HUES48 (cell line): Measurements from ENCODE around the gene GLI3.

Source experiments
- H3K27ac ChIP-seq: one replicate; pipeline ENCODE4 v1.7.0; 2013; ENCODE audit warnings: low read depth, low read length, inconsistent platforms
- H3K27me3 ChIP-seq: 2 replicates; pipeline ENCODE4 v1.6.1; 2013; ENCODE audit warnings: mild to moderate bottlenecking, low read length; ENCODE audit not compliant: control insufficient read depth, insufficient read depth
- H3K36me3 ChIP-seq: 2 replicates; pipeline ENCODE4 v1.6.1; 2013; ENCODE audit warnings: low read length; ENCODE audit not compliant: control insufficient read depth, insufficient read depth
- H3K4me1 ChIP-seq: 2 replicates; pipeline ENCODE4 v1.6.1; 2013; ENCODE audit warnings: mild to moderate bottlenecking, low read length; ENCODE audit not compliant: control insufficient read depth, insufficient read depth
- H3K4me3 ChIP-seq: 2 replicates; pipeline ENCODE4 v1.5.1; 2013; ENCODE audit warnings: mild to moderate bottlenecking, low read depth, low read length
- H3K9ac ChIP-seq: 2 replicates; pipeline ENCODE4 v1.6.1; 2013; ENCODE audit warnings: mild to moderate bottlenecking, low read depth, low read length, moderate library complexity
- H3K9me3 ChIP-seq: 2 replicates; pipeline ENCODE4 v1.6.1; 2013; ENCODE audit warnings: low read length; ENCODE audit not compliant: control insufficient read depth, insufficient read depth

GLI3 gene

DNA sequence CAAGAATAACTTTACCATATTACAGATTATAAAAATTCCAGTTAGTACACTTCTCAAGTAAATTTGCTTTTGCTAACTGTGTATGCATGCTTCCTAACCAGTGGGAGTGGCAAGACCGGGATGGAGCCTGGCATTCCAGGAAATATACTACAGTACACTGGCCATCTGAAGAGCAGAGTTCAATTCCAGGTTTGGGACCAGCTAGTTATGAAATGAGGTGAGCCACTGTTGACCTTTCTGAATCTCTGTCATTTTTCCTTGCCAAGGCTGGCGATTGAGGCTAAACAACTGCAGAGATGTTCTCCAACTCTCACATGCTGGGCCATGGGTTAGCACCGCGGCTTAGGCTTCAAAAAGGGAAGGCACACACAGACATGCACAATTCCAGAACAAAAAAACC lies 258.2 kb downstream of the GLI3 start:
- Histone ChIP-seq H3K27me3 (no peaks in the 10 kb centered on the region), H3K36me3 (no peaks in the 10 kb centered on the region; the same call in 1 of the 2 replicates), H3K4me3 (no peak overlapping the region), H3K4me1 (peaks cover 11% of the 10 kb centered on the region), H3K27ac (no peak overlapping the region), H3K9ac (no peak overlapping the region), H3K9me3 (no peaks in the 10 kb centered on the region)

DNA sequence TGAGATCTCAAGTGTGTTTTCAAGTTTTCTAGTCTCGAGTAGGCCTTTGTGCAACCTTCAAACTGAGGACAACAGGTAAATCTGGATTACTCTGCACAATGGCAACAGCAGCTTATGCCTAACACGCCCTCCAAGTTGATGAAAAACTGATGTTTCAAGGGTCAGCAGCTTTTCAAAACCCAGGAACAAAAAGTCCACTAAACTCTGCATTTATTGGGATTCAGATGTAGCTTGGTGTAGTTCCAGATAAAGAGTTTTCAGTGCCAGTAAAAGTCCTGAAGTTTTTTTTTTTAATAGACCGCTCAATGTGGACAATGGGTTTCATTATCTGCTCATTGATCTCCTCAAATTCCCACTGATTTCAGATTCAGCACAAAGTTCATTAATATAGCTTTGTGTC lies 259.3 kb downstream of the GLI3 start:
- Histone ChIP-seq H3K27me3 (no peaks in the 10 kb centered on the region), H3K36me3 (no peaks in the 10 kb centered on the region; the same call in 1 of the 2 replicates), H3K4me1 (peaks cover 11% of the 10 kb centered on the region), H3K27ac (peak overlapping the region; percentile 36), H3K4me3 (no peak overlapping the region), H3K9me3 (no peaks in the 10 kb centered on the region), H3K9ac (no peak overlapping the region)

GRCh38 chr7:41977151-41977651 lies 259.8 kb downstream of the GLI3 start:
- Histone ChIP-seq H3K4me3 (no peak overlapping the region), H3K9me3 (no peaks in the 10 kb centered on the region), H3K9ac (no peak overlapping the region; the same call in 1 of the 2 replicates), H3K27me3 (no peaks in the 10 kb centered on the region), H3K4me1 (peaks cover 11% of the 10 kb centered on the region), H3K36me3 (peaks cover under 1% of the 10 kb centered on the region), H3K27ac (peak overlapping the region; percentile 36)

GRCh38 chr7:41976411-41976810 lies 260.6 kb downstream of the GLI3 start:
- Histone ChIP-seq H3K9ac (no peak overlapping the region), H3K9me3 (no peaks in the 10 kb centered on the region), H3K27ac (no peak overlapping the region), H3K36me3 (peaks cover 5% of the 10 kb centered on the region), H3K27me3 (no peaks in the 10 kb centered on the region), H3K4me3 (no peak overlapping the region), H3K4me1 (peaks cover 11% of the 10 kb centered on the region)

DNA sequence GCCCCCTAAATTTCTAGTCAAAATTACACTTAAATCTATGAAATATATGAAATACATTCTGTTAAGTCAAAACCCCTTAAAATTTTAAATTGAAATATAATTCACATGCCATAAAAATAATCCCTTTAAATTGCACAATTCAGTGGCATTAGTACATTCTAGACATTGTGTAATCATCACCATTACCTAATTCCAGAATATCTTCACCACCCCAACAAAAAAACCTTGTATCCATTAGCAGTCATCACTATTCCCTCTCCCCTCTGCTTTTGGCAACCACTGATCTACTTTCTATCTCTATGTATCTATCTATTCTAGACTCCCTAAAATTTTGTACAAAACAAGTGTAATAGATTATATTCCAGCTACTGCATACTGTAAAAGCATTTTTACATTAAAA lies 261.2 kb downstream of the GLI3 start:
- Histone ChIP-seq H3K27ac (no peak overlapping the region), H3K27me3 (no peaks in the 10 kb centered on the region), H3K9ac (no peak overlapping the region), H3K4me1 (peaks cover 11% of the 10 kb centered on the region), H3K9me3 (no peaks in the 10 kb centered on the region), H3K36me3 (peaks cover 5% of the 10 kb centered on the region), H3K4me3 (no peak overlapping the region)

DNA sequence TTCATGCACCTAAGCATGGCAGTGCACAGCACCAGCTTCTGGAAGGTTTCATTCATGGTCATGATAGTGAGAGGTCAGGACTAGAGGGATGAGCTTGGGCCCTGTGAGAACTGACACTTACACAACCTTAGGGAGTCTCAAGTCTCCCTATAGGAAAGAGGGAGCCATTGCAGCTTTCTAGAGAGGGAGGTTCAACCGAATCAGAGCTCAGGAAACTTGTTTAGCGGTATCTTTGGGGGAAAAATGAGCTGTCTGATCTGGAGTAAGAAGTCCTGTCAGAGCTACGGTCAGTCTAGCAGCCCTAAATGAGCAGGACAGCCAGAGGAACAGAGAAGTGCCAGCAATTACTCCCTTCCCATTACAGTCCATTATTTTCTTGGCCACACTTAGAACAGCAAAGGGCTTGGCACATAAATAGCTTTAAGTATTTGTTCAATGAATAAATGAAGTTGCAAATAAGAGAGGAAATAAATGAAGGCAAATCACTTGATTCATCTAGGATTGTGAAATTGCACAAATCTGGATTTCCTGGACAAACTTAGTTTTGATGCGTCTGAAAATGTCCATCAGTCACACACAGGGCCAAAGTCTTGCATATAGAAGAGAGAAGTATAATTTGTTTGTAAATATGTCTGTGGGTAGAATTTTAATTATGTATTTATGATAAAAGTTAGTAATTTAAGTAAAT lies 262.0 kb downstream of the GLI3 start:
- no peaks in the 10 kb centered on the region for H3K27me3 ChIP-seq
- H3K36me3 ChIP-seq, result peaks cover 5% of the 10 kb centered on the region

DNA sequence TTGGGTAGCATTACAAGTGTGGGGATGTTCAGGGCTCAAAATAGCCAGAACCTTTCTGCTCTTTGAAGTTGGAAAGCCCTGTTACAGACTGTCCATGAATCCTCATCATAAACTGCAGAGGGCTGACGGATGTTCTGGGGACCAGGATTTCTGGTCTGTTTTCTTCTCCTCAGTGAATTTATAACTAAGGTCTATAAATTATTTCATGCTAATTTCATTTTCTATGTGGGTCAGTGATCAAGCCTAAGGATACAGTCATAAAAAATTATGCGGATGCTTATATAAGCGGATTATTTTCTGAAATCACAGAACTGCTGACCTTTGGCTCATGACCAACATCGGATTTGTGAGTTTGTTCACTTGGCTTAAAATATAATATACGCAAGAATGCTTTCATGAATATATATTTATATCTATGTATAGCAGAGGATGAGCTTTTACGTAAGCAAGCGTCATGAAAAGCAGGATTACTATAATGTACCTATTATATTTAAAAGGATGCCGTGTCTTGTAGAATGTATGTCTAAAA lies 263.7 kb downstream of the GLI3 start:
- no peak overlapping the region for H3K4me3 ChIP-seq
- H3K27ac ChIP-seq, result no peak overlapping the region
- H3K9ac ChIP-seq, result no peak overlapping the region
- H3K36me3 ChIP-seq, result peaks cover 5% of the 10 kb centered on the region
- peaks cover 11% of the 10 kb centered on the region for H3K4me1 ChIP-seq
- no peaks in the 10 kb centered on the region for H3K9me3 ChIP-seq
- H3K27me3 ChIP-seq, result no peaks in the 10 kb centered on the region

More for the DNA sequence above, 262.0 kb downstream of the GLI3 start:
- no peak overlapping the region for H3K9ac ChIP-seq
- no peaks in the 10 kb centered on the region for H3K9me3 ChIP-seq
- H3K27ac ChIP-seq, result no peak overlapping the region
- H3K4me3 ChIP-seq, result no peak overlapping the region
- H3K4me1 ChIP-seq, result peaks cover 11% of the 10 kb centered on the region

DNA sequence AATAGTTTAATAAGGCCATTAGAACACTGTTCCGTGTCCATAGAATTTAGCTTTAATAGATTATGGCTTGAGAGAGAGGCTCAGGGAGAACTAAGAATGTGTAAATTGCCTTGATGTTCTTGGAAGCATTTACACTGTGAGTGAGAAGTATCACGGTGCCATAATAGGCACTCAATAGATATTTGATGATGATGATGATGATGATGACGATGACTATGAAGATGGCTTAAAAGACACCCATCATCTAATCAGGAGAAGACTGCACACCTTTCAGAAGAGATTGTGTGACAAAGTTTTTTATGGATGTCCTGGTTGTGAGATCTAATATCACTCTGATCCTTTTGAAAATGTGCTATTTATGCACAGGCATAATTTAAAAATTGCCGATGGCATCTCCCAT lies 264.2 kb downstream of the GLI3 start:
- no peak overlapping the region for H3K4me3 ChIP-seq
- H3K9ac ChIP-seq, result no peak overlapping the region
- H3K9me3 ChIP-seq, result no peaks in the 10 kb centered on the region
- H3K27ac ChIP-seq, result no peak overlapping the region
- H3K36me3 ChIP-seq, result peaks cover 7% of the 10 kb centered on the region
- no peaks in the 10 kb centered on the region for H3K27me3 ChIP-seq
- H3K4me1 ChIP-seq, result peaks cover 11% of the 10 kb centered on the region

GRCh38 chr7:41972270-41972669 lies 264.7 kb downstream of the GLI3 start:
- Histone ChIP-seq H3K4me1 (peaks cover 6% of the 10 kb centered on the region), H3K9ac (no peak overlapping the region), H3K27ac (no peak overlapping the region), H3K27me3 (no peaks in the 10 kb centered on the region), H3K9me3 (no peaks in the 10 kb centered on the region), H3K36me3 (peaks cover 10% of the 10 kb centered on the region), H3K4me3 (no peak overlapping the region)

DNA sequence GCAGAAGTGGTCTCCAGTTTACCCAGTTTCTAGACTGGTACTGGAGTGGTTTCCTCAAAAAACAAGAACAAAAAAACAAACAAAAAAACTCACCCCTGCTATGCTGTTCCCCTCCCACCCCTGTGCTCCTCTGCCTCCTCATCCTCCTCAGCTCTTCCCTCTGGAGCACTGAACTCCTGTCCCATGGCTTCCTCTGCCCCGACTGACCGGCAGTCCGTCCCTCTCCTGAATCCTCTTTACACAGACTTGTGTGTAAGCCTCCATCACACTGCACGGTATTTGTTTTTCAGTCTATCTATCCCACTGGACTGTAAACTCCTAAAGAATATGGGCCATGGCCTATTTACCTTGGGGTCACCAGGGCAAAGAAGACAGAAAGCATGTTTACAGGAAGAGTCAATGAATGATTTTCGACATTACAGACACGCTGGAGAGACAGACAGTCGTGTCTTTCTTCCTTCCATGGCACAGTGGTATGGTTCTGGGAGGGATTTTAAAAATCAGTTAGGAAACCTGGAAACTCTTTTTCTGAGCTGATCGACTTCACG lies 265.3 kb downstream of the GLI3 start:
- Histone ChIP-seq H3K27ac (no peak overlapping the region), H3K9me3 (no peaks in the 10 kb centered on the region), H3K4me3 (no peak overlapping the region), H3K9ac (no peak overlapping the region), H3K27me3 (no peaks in the 10 kb centered on the region), H3K36me3 (peaks cover 10% of the 10 kb centered on the region), H3K4me1 (0 out of 2 replicates have a peak, but pooled peaks cover 2% of the 10 kb centered on the region)

GRCh38 chr7:41970941-41971340 lies 266.1 kb downstream of the GLI3 start:
- no peak overlapping the region for H3K4me3 ChIP-seq
- no peaks in the 10 kb centered on the region for H3K4me1 ChIP-seq
- no peaks in the 10 kb centered on the region for H3K9me3 ChIP-seq
- no peaks in the 10 kb centered on the region for H3K27me3 ChIP-seq
- H3K9ac ChIP-seq, result no peak overlapping the region
- H3K27ac ChIP-seq, result no peak overlapping the region
- peaks cover 10% of the 10 kb centered on the region; the same call in 1 of the 2 replicates for H3K36me3 ChIP-seq
